NT2/D1 (cell line): ENCODE results near the gene DMXL2.

ENCODE experiments used
- SUZ12 ChIP-seq: IDR thresholded peaks from 2 replicates; pipeline ENCODE4 v1.6.1; 2011; ENCODE audit not compliant: insufficient read length, insufficient read depth; ENCODE audit errors: extremely low read depth
- YY1 ChIP-seq: IDR thresholded peaks from 2 replicates; pipeline ENCODE4 v1.6.1; 2011; ENCODE audit not compliant: insufficient read length, insufficient read depth
- ZNF274 ChIP-seq: IDR thresholded peaks from 2 replicates; pipeline ENCODE4 v1.6.1; 2011; ENCODE audit warnings: mild to moderate bottlenecking, low read depth, low read length

- TF ChIP-seq ZNF274 (no peak), YY1 (no peak), SUZ12 (no peak)
These were observed 24.6 kb upstream of the DMXL2 start for GRCh38 chr15:51647128-51647562.
